HG03025 (cell line): ENCODE data around the gene EXT2.

Experiments
- ATAC-seq: cut with Tn5 transposase; IDR thresholded peaks from one replicate; pipeline ENCODE4 v1.9.1; 2021; ENCODE audit warnings: mild to moderate bottlenecking, moderate library complexity; ENCODE audit not compliant: unreplicated experiment, low FRiP score

The EXT2 gene

DNA sequence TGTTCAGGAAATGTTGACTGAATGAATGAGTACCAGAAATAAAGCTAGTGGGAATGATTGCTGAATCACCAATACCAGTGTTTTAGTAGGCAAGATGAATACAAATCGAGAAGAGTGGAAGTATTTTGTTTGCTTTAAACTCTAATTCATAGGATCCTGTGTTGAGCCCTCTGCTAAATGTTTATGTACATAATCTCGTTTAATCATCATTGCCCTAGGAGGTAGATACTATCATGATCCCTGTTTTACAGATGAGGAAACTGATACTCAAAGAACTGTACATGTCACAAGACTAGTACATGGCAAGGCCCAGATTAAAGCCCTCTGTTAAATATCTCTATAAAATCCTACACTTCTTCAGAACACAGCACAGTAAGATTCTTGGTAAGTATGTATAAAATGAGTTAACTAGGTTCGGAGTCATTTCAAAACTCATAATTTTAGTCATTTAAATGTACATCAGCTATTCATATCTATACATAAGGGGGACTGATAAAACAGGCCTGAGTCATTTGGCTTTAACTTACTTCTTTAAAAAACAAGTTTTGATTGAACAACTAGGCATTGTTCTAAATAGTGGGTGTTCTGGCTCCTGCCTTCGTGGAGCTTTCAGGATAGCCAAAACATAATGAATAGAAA is 97.1 kb downstream of the EXT2 start:
- no peak for ATAC-seq

DNA sequence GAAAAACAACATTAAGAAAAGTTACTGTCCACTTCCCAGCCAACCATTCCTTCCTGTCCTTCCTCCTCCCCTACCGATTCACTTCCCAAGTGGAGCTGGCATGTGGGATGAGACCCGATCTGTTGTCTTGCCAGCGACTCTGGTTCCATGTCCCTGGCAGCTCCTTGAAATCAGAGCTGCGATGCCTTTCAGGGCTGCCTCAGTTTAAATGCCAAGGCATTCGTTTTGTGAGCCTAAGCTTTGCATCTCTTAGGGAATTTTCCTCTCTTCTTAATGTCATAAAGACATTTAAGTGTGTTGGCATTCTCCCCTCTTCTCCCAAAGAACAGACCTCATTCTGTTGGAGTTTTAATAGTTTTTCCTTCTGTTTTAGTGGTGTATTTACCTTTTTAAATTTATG is 98.4 kb downstream of the EXT2 start:
- no peak for ATAC-seq

DNA sequence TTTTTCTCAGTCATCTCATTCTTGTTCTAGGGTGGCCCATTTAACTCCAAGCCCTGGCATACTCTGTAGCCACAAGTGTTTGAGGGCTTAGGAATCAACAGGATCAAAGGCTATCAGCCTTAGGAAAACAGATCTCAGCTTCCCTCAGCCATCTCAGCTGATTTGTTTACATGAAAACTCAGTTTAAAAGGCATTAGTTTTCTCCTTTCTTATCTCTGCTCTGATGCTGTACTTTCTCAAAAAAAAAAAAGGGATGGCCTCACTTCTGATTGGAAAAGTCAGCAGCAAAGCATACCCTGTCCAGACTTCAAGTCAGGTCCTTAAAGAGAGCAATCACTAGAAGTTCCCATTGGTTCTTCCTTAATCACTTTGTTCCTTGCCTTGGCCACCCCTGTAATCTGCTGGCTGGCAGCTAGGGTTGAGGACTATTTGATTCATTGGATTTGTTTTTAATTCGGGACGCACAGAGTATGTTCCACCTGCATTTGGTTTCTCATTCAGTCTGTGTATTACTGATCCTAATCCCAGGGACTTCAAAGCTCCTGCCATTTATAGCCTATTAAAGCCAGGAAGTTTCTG is 102.8 kb downstream of the EXT2 start:
- ATAC-seq: no peak

DNA sequence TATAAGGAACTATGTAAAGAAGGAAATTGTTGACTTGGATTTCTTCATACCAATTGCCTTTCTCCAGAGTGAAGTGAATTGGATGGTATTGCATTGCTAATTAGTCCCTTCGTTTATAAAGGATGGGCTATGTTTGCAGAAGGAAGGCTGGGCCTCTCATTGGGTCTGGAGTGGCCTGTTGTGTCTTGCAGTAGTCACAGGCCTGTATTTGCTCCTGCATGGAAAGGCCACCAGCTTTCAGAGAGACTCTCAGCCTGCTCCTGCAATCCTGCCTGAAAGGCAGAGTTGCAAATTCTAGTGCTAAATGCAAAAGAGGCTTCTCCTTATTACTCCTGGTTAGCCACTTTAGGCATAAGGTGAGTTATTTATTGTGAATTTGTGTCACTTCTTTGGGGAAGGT is 103.8 kb downstream of the EXT2 start:
- ATAC-seq: no peak

DNA sequence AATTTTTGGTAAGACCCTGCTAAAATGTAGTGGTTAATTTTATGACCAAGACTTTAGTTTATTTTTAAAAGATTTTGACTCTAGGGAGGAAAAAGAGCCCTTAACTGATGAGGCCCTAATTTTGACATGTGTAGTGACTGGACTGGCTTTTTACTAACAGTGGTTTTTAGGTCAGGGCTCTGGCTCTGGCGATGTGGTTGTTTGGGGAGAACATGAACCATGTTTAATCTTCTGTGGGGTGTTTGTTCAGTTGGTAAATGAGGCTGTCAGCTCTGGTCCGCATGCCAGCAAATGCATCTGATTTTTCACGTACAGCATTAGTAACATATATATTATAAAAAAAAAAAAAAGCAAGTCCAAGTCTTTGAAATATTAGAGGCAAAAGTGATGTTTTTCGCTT is 104.3 kb downstream of the EXT2 start:
- no peak for ATAC-seq

DNA sequence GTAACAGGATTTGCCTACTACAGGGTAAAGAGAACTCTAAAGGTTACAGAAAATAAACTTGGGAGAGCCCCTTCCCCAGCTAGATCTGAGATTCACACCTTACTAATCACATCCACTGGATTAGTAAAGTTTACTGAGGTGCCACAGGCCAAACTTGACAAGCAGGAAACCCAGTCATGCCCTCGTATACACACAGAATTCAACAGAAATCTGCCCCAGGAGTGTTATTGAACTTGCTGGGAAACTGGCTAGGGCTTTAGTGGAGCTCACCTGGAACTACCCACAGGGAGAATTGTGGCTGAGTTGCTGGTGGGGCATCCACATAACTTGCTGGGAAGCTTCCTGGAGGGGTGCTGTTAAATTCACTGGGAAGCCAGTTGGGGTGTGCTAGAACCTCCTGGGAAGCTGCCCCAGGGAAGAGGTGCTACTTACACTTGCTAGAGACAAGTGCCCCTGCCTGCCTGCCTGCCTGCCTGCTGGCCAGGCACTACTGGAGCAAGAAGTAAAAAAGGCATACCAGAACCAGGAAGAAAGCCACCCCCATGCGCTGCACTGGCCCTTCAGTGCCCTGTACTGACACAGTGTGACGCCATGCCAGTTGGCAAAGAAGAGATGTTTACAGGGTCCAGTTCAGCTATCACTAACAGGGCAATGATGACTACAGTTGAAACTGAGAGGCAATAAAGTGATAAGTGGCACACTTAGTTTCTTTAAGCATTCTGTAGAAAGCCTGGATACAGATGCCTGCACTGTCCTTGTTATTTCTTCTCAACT is 108.0 kb downstream of the EXT2 start:
- ATAC-seq: no peak

DNA sequence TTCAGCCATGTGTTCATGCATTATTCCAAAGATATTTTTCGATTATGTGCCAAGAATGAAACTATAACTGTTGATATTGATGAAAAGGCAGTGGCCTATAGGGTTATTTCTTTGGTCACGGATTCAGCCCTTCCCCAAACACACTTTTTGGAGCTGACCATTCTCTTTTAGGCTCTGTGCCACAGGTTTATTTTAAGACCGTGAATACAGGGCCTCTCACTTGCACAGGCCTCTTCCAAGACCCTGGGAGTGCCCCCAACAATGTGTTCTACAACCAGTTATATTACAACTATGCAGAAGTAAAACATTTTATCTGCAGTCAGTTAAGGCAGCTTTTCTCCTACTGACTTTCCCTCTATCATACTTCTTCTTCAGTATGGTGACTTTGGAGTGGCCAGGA is 109.9 kb downstream of the EXT2 start:
- no peak for ATAC-seq

DNA sequence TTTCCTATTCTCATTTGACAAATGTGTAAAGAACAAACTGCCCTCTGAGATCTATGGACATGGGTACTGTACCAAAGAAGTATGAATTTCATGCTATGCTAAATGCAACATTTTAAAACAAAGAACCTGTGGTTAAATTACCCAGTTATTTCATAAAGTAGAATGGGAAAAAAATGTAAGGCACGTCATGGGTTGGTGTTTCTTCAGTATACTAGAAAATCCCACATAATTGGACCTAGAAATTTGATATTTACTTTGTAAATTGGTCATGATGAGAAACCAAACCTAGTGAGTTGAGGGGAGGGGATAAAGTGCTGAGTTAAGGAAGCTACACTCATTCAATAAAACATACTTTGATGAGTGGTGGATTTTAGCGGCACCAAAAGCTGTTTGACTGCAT is 110.4 kb downstream of the EXT2 start:
- ATAC-seq: no peak

DNA sequence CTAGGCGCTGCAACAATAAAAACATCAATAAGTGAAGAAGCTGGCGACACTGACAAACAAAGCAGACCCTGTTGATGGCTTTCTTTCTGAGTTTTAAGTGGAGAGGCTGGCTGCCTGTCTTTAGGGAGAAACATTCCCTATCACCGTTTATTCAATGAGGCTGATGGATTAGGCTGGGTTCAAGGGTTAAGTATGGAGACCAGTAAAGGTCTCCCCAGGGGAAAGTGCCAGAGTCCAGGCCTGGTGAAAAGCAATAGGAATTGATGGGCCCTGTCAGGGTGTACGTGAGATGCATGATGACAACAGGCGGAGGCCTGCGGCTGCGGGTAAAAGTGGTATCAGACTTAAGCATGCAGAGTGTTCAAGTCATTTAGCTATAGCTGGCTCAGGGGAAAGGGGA is 111.8 kb downstream of the EXT2 start:
- no peak for ATAC-seq

DNA sequence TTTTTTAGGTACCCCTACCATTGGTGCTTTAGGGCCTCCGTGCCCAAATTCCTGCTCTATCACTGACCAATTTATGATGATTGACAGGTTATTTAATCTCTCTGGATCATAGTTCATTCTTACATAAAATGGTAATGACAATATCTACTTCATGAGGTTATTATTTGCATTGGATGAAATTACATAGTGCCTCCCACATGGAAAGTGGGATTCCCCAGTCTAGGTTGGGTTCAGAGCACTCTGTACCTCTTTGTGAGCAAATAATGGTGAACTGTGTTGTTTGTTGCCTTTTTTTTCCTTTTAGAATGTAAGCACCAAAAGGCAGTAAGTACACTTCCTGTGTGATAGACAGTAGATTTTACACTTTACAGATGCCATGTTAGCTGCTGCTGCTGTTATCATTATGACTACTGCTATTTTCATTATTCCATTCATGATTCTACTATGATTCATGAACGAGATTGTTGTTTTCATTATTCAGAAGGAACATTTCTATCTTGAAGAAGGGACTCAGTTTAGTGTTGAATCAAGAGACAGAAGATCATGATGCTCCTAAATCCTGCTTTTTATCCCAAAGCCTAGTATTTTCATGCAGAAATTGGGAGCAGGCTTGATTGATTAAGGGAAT is 113.6 kb downstream of the EXT2 start:
- no peak for ATAC-seq

DNA sequence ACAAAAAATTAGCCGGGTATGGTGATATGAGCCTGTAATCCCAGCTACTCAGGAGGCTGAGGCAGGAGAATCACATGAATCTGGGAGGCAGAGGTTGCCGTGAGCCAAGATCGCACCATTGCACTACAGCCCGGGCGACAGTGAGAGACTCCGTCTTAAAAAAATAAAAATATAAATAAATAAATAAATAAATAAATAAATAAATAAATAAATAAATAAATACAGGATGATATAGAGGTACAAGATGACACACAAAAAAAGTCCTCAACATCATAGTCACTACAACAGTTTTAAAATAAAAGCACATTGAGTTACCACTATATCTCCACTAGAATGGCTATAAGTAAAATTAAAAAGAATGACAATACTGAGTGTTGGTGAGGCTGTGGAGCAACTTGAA is 116.7 kb downstream of the EXT2 start:
- no peak for ATAC-seq

DNA sequence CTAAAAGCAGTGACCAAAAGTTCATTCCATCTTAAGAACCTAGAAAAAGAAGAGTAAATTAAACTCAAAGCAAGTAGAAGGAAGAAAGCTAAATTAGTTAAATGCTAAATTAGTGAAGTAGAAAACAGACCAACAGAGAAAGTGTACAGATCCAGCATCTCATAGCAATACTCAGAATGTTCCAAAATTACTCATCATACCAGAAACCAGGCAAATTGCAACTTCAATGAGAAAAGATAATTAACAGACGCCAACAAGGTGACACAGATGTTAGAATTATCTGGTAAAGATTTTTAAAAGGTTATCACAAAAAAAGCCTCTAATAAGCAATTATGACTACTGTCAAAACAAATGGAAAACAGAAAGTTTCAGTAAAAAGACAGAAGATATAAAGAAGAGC is 117.7 kb downstream of the EXT2 start:
- ATAC-seq: no peak

DNA sequence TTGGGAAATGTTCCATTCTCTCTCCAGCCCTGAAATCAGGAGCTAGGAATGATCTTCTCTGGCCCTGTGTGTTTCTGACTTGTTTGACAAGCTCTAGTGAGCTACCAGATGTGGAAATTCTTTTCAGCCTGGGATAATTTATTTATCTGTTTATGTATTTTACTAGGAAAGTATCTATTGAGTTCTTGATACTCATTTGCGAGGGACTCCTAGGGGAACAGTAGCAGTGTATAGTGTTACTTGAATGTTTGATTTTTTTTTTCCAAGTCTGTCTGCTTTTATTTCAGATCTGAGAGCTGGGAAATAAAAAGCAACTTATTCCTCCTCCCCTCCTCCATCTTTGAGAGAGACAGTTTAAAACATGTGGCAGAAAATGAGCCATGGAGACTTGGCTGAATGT is 122.0 kb downstream of the EXT2 start:
- ATAC-seq: no peak

DNA sequence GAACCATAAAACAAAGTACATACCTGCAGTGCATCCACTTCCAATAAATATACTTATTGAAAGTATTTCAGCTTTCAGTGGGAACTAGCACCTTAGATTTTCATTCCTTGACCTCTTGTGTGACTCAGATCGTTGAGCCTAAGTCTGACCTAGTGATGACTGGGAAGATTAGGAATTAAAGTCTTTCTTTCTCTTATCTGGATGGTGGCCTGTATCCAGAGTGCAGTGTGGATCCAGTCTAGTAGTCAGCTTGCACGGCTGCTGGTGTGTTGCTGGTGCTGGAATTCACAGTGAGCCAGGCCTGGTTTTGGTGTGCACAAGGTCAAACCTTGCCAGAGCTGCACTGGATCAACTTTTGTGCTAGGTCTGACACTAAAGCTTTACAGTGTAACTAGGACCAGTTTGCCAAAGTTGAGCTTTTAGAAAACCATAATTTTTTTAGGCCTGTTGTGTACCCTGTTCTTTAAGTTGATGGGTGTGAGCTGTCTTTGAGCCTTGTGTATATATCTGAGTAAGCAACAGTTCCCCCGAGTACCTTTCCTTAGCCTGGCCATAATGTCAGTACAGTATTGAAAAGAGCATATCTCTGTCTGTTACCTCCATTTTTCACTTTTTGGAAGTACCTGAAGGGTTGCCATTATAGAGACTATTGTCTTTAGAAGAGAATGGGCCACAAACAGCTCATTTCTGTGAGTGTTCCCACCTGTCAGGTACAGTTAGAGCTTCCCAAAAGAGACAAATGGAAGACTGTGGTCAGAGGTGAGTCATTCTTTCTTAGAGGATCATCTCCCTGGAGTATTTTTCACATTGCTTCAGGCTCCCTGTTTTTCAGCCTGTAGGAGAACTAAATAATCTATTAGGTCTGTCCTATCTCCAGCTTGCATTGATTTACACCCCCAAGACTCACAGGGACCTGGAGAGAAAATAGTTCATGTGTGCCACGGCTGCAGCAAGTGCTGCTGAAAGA is 124.6 kb downstream of the EXT2 start:
- no peak for ATAC-seq

DNA sequence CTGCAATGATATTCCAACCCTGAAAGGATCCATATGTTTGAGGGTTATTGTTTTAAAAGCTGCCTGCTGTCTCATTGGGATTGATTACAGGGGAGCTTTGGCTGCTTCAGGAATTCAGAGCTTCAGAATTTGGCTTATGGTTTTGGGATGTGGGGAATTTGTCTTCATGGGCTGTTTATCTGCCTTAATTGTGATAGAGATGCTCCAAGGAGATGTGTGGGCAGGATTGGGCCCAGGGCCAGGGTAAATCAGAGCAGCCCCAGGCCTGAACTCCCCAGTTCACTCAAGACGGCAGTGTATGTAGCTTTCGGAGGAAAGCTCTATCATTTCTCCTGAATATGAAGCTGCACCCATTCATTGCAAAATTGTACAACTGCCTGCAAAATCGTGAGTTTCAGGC is 126.0 kb downstream of the EXT2 start:
- ATAC-seq: no peak

DNA sequence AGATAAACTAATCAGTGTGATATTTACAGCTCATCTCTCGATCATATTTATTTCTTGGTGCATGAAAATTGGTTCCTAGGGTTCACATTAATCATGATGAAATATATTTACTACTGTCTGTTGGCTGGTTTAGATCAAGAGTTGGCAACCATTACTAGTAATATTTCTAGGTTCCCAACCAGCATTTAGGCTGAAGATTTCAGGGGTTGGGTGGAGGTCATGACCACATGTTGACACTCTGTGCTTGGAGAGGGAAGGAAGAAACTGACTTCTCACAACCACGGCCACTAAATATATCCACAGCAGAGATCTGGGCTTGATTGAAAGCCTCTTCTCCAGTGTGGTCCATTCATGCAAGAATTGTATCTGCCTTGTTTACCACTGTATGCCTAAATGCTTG is 126.5 kb downstream of the EXT2 start:
- no peak for ATAC-seq

DNA sequence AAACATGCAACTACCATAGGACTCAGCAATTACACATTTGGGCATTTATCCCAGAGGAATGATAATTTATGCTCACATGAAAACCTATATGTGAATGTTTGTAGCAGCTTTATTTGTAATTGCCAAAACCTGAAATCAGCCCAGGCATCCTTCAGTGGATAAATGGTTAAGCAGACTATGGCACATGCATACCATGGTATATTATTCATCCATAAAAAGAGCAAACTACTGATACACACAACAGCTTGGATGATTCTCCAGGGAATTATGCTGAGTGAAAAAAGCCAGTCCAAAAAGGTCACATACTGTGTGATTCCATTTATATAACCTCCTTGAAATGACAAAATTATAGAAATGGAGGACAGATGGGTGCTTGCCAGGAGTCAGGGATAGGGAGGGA is 127.8 kb downstream of the EXT2 start:
- ATAC-seq: no peak

DNA sequence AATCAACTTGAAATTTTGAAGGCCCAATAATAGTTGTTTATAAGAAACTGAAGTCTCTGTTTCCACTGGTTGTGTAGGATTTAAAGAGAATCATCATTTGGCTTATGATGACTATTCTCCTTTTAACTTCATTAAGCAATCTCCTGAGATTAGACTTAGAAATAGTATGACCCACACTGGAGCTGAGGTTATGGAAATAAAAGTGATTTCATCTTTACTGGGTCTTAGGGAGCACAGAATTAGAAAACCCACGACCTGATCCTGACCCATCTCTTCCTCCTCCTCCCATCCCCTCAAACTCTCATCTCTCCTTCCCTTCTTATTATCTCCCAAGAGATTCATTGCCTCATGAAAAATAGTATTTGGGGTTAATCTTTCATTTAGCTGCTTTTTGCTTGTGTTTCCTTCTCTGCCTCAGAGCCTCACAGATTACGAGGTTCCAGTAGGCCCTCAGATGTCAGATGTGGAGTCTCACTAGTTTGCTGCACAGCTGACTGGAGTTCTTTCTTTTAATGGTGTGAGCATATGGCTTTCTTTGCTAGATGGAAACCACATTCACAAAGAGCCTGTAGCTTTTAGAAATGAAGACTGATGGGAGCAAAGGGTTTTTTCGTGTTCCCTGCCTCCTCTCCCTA is 129.5 kb downstream of the EXT2 start:
- ATAC-seq: no peak

DNA sequence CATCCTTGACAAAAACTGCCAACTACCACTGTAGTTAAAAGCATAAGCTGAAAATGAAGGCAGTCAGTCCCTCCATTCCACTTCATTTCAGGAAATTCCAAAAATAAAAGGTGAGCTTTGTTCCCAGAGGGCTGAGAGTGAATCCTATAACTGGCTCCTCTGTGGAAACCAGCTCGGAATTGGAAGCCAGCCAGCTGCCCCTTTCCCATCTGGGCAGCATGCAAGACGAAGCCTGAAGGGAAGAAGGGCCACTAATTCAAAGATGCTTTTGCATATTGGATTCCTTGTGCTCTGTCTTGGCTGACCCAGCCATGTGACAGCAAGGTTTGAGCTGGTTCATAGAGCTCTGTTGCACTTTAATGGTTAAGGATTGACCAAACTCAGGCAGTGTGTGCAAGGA is 131.0 kb downstream of the EXT2 start:
- ATAC-seq: no peak

DNA sequence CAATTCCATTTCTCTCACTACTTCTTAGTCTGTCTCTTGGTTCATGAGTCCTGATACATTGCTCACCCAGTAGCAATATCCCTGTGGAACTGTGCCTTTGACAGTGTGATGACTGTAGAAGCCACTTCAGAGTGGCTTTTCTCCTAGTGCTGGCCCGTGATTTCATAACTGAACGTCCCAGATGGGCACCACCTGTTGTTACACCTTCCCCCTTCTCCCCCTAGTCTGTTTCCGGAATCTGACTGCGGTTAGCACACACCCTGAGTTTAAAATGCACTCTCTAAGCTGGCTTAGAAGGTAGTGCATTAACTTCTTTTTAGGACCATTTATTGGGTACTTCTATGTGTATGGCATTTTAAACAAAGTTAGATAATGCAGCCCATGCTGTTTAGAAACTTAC is 131.5 kb downstream of the EXT2 start:
- no peak for ATAC-seq
